GM19043 (cell line): ENCODE data around the gene NCEH1.
"Not testable (repeated sequence)": the region's sequence is repeated elsewhere in the genome, so short reads cannot be mapped to it uniquely, and the experiment has no call there.

ENCODE experiments used
- ATAC-seq: cut with Tn5 transposase; IDR thresholded peaks from one replicate; pipeline ENCODE4 v1.9.1; 2021; ENCODE audit warnings: low read depth; ENCODE audit not compliant: unreplicated experiment

Gene NCEH1

GRCh38 chr3:172708921-172709773, 1.7 kb downstream of the NCEH1 start:
- ATAC-seq: no peak

- no peak for ATAC-seq
Observed at GRCh38 chr3:172707967-172708366, 2.9 kb downstream of the NCEH1 start.

- ATAC-seq: no peak
Observed at GRCh38 chr3:172707030-172707429, 3.8 kb downstream of the NCEH1 start.

- no peak for ATAC-seq
Observed at GRCh38 chr3:172705170-172705569, 5.7 kb downstream of the NCEH1 start.

- ATAC-seq: no peak
Observed at GRCh38 chr3:172704001-172704400, 6.9 kb downstream of the NCEH1 start.

- not testable (repeated sequence) for ATAC-seq
Observed at GRCh38 chr3:172702731-172703130, 8.1 kb downstream of the NCEH1 start.

GRCh38 chr3:172702256-172702655, 8.6 kb downstream of the NCEH1 start:
- ATAC-seq: no peak

- ATAC-seq: no peak
Observed at GRCh38 chr3:172701751-172702150, 9.1 kb downstream of the NCEH1 start.

GRCh38 chr3:172700936-172701455, 9.9 kb downstream of the NCEH1 start:
- no peak for ATAC-seq

GRCh38 chr3:172700256-172700655, 10.6 kb downstream of the NCEH1 start:
- no peak for ATAC-seq

GRCh38 chr3:172699031-172699430, 11.8 kb downstream of the NCEH1 start:
- ATAC-seq: no peak

- ATAC-seq: no peak
Observed at GRCh38 chr3:172698631-172699030, 12.2 kb downstream of the NCEH1 start.

- no peak for ATAC-seq
Observed at GRCh38 chr3:172697558-172697957, 13.3 kb downstream of the NCEH1 start.

- no peak for ATAC-seq
Observed at GRCh38 chr3:172696357-172696756, 14.5 kb downstream of the NCEH1 start.

GRCh38 chr3:172694573-172695246, 16.2 kb downstream of the NCEH1 start:
- no peak for ATAC-seq

GRCh38 chr3:172692751-172693338, 18.0 kb downstream of the NCEH1 start:
- peak; percentile 81 for ATAC-seq

GRCh38 chr3:172690936-172691335, 19.9 kb downstream of the NCEH1 start:
- no peak for ATAC-seq

GRCh38 chr3:172688588-172688987, 22.3 kb downstream of the NCEH1 start:
- no peak for ATAC-seq

- ATAC-seq: no peak
Observed at GRCh38 chr3:172687501-172687900, 23.4 kb downstream of the NCEH1 start.

- no peak for ATAC-seq
Observed at GRCh38 chr3:172685331-172686214, 25.3 kb downstream of the NCEH1 start.
